H54 (cell line): ENCODE results near the gene BRD1.

Experiments used
- DNase-seq: peaks from one replicate; pipeline ENCODE4 v3.0.0; 2011; ENCODE audit warnings: low spot score, mixed read lengths; ENCODE audit not compliant: insufficient read length
- FAIRE-seq: peaks from 3 replicates; lab custom pipeline; 2011; peaks lifted over from hg19 to GRCh38; lab: Jason Lieb, UNC
- POLR2A ChIP-seq: IDR thresholded peaks from 2 replicates; pipeline ENCODE4 v1.6.1; 2011; ENCODE audit warnings: low read depth, mild to moderate bottlenecking, low read length

The BRD1 gene

GRCh38 chr22:49735411-49735900 lies 92.2 kb downstream of the BRD1 start:
- no peak for FAIRE-seq
- no peak for DNase-seq
- TF ChIP-seq POLR2A, result no peak

- TF ChIP-seq POLR2A, result no peak
- no peak for FAIRE-seq
Observed at GRCh38 chr22:49734882-49735281, 92.8 kb downstream of the BRD1 start.

GRCh38 chr22:49734390-49734789 lies 93.3 kb downstream of the BRD1 start:
- no peak for FAIRE-seq
- TF ChIP-seq POLR2A, result no peak
- no peak for DNase-seq

More at GRCh38 chr22:49734882-49735281, 92.8 kb downstream of the BRD1 start:
- DNase-seq, result no peak

GRCh38 chr22:49733631-49734030 lies 94.0 kb downstream of the BRD1 start:
- FAIRE-seq, result no peak
- no peak for TF ChIP-seq POLR2A
- no peak for DNase-seq

- DNase-seq (no peak), FAIRE-seq (no peak)
- no peak for TF ChIP-seq POLR2A
Observed at GRCh38 chr22:49730656-49731055, 97.0 kb downstream of the BRD1 start.

- no peak for TF ChIP-seq POLR2A
- DNase-seq (no peak), FAIRE-seq (no peak)
Observed at GRCh38 chr22:49728570-49729271, 99.0 kb downstream of the BRD1 start.

GRCh38 chr22:49727881-49728569 lies 99.6 kb downstream of the BRD1 start:
- TF ChIP-seq POLR2A, result no peak
- no peak for FAIRE-seq
- DNase-seq, result no peak

GRCh38 chr22:49727191-49727880 lies 100.3 kb downstream of the BRD1 start:
- TF ChIP-seq POLR2A, result no peak
- DNase-seq (no peak), FAIRE-seq (no peak)

- FAIRE-seq, result no peak
- no peak for DNase-seq
- no peak for TF ChIP-seq POLR2A
Observed at GRCh38 chr22:49726701-49727101, 101.0 kb downstream of the BRD1 start.

- FAIRE-seq, result no peak
- no peak for TF ChIP-seq POLR2A
- DNase-seq, result no peak
Observed at GRCh38 chr22:49726022-49726681, 101.5 kb downstream of the BRD1 start.

GRCh38 chr22:49725516-49725915 lies 102.2 kb downstream of the BRD1 start:
- TF ChIP-seq POLR2A, result no peak
- FAIRE-seq, result no peak
- DNase-seq, result no peak

GRCh38 chr22:49724893-49725489 lies 102.7 kb downstream of the BRD1 start:
- no peak for FAIRE-seq
- DNase-seq, result peak; percentile 51
- no peak for TF ChIP-seq POLR2A
